G401.6 (cell line): ENCODE results near the gene WDR44.
A peak's percentile ranks its signal among the peaks of the same experiment; 100 is the strongest.
"Not testable (repeated sequence)": the region's sequence is repeated elsewhere in the genome, so short reads cannot be mapped to it uniquely, and the experiment has no call there.

Experiments used
- FAIRE-seq: peaks from 2 replicates; lab custom pipeline; 2012; peaks lifted over from hg19 to GRCh38; lab: Jason Lieb, UNC

WDR44 gene, protein sequence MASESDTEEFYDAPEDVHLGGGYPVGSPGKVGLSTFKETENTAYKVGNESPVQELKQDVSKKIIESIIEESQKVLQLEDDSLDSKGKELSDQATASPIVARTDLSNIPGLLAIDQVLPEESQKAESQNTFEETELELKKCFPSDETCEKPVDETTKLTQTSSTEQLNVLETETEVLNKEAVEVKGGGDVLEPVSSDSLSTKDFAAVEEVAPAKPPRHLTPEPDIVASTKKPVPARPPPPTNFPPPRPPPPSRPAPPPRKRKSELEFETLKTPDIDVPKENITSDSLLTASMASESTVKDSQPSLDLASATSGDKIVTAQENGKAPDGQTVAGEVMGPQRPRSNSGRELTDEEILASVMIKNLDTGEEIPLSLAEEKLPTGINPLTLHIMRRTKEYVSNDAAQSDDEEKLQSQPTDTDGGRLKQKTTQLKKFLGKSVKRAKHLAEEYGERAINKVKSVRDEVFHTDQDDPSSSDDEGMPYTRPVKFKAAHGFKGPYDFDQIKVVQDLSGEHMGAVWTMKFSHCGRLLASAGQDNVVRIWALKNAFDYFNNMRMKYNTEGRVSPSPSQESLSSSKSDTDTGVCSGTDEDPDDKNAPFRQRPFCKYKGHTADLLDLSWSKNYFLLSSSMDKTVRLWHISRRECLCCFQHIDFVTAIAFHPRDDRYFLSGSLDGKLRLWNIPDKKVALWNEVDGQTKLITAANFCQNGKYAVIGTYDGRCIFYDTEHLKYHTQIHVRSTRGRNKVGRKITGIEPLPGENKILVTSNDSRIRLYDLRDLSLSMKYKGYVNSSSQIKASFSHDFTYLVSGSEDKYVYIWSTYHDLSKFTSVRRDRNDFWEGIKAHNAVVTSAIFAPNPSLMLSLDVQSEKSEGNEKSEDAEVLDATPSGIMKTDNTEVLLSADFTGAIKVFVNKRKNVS

DNA sequence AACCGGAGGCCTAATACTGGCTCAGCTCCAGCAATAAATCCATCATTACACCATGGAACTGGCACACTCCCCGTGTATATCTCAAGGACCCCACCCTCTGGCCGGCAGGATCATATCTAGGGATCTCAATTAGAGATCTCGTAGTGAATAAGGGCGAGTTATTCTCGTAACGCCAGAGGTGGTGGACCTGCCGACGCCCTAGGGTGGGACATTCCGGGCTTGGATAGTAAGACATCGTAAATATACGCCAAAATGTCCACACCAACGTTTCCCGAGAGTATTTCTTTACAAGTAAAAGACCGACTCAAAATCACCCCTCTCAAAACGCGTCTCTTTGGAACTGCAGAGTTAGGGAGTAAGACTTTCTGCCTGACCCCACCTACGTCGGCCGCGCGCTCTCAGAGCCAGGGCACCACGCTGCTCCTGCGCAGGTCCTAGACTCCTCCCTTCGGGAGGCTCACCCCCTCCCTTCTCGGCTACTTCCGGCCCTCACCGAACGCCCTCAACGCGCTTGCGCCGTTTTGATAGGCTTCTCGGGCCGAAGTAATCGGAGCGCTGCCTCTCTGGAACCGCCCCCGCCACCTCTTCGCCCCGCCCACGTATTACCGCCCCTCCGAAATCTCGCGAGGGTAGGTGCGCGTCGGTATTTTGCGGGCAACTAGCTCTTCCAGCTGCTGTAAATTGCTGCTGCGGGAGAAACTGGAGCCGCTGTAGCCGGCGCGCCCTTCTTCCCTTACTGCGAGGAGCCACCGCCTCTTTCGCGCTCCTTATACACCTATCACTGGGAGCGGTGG lies at the start of gene WDR44:
Gene WDR44, plus strand, starts transcription at position 643 of the 794 bp plus-strand sequence. CDS start 398 bp downstream, outside the sequence.
- peak; percentile 98 for FAIRE-seq

DNA sequence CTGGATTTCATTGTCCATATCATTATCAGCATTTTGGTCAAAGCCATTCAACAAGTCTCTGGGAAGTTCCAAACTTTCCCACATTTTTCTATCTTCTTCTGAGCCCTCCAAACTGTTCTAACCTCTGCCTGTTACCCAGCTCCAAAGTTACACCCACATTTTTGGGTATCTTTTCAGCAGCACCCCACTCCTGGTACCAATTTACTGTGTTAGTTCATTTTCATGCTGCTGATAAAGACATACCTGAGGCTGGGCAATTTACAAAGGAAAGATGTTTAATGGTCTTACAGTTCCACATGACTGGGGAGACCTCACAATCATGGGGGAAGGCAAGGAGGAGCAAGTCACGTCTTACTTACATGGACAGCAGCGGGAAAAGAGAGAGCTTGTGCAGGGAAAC lies 40.1 kb upstream of the WDR44 start:
- FAIRE-seq, result not testable (repeated sequence)

DNA sequence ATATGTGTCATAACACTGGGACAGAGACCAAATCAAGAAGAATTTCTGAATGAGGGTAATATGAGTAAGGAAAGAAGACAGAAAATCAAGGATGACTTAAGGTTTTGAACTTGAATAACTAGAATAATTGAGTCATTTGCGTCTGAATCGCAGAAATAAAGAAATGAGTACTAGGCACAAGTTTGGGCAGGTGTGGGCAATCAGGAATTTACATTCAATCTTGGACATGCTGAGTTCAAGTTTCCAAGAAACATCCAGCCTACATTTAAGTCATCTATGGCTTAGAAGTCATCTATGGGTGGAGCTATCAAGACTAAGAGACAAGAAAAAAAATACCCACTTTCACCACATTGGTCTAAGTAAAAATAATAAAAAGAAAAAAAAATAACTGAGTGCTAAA lies 30.4 kb upstream of the WDR44 start:
- no peak for FAIRE-seq

DNA sequence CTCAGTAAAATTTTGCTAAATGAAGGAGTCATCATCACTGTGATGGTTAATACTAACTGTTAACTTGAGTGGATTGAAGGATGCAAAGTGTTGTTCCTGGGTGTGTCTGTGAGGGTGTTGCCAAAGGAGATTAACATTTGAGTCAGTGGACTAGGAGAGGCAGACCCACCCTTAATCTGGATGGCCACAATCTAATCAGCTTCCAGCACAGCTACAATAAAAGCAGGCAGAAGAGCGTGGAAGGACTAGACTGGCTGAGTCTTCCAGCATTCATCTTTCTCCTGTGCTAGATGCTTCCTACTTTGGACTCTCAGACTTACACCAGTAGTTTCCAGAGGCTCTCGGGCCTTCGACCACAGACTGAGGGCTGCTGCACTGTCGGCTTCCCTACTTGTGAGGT lies 21.3 kb upstream of the WDR44 start:
- FAIRE-seq, result no peak

DNA sequence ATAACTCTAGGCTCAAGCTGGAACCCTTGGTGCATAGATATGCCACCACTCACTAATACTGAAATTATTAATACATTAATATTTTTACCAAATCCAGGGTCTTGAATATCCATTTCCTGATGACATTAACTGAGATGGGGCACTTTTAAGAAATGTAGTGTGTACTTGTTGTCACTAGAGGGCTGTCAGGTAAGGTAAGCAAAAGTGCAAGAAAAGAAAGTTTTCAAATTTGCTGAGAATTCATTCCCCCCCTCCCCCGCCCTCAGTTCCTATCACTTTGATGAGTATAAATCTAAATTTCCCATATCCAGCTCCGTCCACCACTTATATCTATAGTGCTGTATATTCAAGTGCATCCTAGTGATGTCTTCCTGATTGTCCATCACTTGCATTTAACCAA lies 20.5 kb upstream of the WDR44 start:
- FAIRE-seq, result no peak

DNA sequence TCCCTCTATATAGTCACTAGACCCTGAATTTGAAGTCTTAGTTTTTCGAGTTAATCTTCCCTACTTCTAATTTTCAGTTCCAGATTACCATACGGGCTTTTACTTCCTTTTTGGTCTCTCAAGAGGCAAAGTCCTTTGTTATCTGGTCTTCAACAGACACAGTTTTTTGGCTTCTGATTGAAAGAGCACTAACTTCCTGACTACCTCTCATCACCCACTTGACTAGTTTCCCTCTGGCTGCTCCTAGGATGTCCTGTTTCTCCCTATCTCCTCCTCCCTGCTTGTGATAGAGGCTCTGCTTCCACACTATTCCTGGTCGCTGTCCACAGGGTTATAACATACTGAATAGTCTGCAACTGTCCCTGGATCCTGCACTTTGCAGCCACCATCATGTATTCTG lies 16.7 kb upstream of the WDR44 start:
- no peak for FAIRE-seq

DNA sequence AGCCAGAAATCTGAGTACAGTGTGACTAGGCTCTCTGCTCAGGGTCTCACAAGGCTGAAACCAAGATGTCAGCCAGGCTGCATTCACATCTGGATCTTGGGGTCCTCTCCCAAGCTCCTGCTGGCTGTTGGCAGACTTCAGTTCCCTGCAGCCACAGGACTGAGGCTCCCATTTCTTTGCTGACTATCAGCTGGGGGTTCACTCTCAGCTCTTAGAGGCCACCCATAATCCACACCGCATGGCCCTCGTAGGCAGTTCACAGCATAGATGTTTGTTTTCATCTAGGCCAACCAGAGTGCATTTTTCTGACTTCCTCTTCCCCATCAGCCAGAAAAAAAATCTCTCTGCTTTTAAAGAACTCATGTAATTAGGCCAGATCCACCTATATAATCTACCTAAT lies 8.2 kb upstream of the WDR44 start:
- FAIRE-seq, result no peak

DNA sequence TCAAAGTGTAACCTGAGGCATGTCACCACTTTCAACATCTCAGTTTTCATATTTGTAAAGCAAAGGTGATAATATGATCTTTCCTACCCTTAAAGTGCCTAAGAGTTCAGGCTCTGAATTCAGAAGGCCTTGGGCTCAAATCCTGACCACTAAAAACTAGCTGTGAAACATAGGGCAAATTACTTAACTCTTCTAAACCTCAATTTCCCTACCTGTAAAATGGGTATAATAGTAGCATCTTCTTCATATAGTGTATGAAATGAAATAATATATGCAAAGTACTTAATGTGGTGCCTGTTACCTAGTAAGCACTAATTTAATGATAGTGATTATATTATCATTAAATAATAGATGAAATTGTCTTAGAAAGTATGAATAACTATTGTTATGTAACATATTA lies 7.0 kb upstream of the WDR44 start:
- no peak for FAIRE-seq

DNA sequence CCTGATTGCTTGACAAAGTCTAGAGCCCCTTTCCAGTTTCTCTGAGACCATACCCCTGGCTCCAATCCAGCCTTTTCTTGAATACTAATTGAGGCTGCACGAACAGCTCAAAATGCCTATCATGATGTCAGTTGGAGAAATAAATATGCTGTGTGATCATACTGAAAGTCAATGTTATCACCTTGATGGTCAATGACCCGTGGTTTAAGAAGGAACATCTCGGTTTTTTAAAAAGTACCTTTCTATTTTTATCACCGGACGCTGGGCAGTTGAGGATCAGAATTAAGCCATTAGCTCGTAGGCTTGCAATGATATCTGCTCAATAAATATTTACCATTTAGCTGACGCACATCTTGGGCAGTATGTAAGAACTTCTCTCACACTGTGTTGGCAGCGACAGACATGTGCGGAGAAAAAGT lies 852 bp upstream of the WDR44 start:
- no peak for FAIRE-seq

DNA sequence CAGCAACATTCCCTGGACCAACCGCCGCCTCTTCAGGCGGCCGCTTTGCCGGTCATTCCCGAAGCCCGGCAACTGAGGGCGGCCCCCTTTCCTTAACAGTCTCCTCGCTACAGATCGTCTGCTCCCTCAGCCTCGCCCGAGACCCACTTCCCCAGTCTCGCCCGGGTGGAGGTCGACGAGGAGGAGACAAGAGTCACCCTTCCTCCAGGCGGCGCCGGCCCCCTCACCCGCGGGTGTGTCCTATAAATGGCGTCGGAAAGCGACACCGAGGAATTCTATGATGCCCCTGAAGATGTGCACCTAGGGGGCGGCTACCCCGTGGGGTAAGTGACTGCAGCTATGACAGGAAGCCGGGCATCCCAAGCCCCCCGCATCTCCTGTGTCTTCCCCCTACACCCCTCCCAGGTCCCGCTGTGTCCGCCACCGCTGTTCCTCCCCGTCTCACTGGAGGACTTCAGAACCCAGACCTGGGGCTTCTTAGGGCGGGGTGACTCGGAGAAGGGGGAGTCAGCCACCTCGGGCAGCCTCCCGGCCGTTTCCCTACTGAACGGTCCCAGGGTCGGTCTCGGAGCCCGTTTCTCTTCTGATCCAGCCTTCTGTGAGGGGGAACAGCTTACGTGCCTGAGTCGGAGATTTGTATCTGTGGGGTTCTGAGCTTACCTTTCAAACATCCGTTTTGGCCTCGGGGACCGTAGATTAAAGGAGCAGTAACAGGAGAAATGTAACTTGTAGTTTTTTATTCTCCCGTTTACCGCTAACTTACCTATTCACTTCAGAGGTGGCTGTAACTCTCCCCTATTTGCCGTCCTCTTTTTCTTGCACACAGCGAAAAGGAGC lies 570 bp downstream of the WDR44 start:
- FAIRE-seq, result no peak

DNA sequence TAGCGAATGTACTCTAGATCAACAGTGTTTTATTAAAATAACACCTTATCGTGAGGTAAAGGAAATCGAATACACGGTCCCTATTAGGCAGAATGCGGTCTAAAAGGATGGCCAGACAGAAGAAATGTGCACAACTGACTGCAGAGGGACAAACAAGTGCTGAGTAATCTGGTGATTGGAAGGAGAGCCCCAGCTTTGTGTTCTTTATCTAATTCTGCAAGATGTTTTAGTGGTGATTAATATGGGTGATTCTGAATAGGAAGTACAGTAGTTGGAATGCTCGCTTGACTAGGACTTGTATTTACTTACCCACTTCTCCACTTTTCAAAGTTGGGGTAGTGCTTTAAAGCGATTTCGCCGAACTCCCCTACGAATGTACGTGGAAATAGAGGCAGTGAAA lies 1.2 kb downstream of the WDR44 start:
- no peak for FAIRE-seq

DNA sequence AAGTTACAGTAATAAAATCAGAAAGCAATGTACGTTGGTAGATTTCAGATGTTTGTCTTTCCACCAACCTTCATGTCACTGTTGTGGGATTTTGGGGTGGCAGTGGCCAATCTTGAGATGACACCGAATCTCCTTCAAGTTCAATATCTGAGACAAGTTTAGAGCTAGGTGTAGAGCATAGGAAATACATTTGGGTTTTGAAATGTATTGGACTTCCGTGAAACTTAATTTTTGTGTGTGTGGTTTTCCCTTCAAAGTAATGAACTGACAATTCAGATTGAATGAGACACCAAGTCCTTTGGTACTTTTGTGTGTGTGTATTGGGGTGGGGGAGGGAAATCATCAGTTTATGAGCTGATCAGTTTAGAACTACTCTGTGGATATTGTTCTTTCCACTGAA lies 1.8 kb downstream of the WDR44 start:
- no peak for FAIRE-seq

DNA sequence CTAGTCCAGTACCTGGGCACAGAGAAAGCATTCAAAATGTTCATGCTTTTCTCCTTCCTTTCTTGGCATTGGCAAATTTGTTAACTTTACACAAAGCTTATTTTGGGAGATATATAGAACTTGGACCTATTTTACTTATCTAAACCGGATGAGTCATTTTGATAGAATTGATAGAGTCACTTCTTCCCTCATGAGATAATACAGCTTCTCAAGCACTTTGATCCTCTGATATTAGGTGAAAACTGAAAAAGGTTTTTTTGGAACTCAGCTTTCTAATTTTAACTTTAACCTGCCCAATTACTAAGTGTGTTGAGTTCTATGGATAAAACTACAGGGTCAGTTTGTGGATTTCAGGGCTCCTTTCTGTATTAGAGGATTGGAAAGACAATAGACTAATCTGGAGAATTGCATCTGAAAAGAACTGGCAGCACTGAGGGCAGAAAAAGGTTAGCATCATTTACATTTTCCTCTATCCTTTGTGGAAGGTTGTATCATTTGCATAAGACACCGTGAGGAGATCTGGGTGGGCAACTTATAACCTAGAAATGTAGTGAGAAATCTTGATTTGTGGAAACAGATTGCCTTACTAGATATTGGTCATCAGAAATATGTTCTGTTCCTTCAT lies 2.4 kb downstream of the WDR44 start:
- no peak for FAIRE-seq

DNA sequence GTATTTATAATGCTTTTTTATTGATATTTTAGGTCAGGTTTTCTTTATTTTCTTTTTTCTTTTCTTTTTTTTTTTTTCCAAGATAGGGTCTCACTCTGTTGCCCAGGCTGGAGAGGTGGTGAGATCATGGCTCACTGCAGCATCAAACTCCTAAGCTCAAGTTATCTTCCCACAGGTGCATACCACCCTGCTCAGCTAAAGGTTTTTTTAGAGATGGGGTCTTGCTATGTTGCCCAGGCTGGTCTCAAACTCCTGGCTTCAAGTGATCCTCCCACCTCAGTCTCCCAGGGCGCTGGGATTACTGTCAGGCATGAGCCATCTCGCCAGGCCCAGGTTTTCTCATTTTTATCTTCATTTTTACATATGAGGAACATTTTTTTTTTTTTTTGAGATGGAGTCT lies 3.3 kb downstream of the WDR44 start:
- FAIRE-seq, result no peak

DNA sequence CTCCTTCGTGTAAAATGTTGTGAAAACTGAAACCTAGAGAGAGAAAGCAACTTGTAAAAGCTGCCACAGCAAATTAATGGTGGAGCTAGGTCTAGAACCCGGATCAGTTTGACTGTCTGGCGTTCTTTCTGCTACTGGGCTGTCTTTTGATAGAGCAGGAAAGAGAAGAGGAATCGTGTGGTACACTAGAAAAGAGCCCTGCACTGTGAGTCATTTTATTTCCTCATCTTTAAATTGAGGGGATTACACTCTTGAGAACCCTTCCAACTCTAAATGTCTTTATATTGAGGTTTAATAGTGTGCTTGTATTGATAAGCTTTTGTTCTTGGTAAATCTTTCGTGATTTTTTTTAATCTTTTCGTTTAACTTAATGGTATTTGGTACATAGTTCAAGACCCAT lies 4.3 kb downstream of the WDR44 start:
- no peak for FAIRE-seq

DNA sequence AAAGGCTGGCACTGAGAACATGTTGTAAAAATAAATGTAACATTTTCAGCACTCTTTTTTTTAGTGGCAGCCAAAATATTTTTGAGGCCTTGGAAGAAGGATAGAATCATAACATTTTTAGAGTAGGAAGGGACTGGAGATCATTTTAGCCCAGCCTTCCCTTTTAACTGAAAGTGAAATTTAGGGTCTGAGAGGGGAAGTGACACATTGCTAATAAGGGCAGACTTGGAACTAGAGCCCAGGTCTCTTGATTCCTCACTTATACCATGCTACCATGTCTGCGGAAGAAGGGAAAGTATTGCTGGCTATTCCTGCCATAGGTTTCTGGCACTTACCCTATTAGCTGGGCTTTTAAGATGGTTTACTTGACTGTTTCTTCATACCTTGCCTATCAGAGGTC lies 4.8 kb downstream of the WDR44 start:
- FAIRE-seq, result no peak

DNA sequence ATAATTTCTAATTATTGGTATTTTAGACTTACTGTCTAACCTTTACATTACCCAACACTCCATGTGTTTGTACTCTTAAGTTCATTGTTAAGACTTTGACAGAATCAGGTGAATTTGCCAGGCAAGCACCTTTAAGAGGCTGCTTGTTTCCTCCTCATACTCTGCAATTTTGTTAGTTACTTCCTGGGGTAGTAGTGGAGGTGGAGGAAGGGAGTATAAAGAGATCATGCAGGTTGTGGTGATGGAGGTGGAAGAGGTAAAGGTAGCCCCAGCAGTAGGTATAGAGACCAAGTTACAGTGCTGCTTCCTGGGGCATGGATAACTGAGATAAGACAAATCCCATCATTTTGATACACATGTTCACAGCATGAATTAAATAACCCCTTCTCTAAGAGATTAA lies 6.7 kb downstream of the WDR44 start:
- no peak for FAIRE-seq

DNA sequence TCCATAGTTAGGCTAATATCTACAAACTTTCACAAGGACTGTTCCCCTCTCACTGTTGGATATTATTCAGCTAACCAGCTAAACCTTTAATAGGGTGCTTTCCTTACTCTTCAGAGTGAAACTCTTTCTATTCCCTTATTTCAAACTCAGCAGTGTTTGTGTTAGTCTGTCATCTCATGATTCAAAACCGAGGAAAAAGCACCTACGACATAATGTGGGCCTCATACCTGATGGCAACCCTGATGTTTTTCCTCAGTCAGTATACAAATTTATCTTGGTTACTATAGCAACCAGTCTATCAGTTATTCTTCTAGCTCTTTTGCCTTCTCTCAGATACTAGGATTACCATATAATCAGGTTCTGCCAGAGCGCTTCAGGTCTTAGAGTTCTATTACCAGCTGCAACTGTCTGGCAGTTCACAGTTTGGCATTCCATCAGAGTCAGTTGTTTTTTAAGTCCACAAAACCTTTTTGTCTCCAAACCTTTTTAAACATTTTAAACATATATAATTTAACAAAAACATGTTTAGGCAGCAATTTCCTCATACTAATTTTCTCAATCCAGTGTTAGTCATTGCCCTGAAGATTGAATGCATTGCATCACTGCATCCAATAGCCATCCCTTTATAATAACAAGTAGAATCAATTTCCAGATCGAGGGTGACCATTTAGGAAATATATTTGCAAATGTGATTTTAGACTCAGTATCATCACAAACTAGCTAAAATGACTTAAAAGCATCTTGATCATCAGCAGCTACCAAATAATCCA lies 7.4 kb downstream of the WDR44 start:
- FAIRE-seq, result no peak

DNA sequence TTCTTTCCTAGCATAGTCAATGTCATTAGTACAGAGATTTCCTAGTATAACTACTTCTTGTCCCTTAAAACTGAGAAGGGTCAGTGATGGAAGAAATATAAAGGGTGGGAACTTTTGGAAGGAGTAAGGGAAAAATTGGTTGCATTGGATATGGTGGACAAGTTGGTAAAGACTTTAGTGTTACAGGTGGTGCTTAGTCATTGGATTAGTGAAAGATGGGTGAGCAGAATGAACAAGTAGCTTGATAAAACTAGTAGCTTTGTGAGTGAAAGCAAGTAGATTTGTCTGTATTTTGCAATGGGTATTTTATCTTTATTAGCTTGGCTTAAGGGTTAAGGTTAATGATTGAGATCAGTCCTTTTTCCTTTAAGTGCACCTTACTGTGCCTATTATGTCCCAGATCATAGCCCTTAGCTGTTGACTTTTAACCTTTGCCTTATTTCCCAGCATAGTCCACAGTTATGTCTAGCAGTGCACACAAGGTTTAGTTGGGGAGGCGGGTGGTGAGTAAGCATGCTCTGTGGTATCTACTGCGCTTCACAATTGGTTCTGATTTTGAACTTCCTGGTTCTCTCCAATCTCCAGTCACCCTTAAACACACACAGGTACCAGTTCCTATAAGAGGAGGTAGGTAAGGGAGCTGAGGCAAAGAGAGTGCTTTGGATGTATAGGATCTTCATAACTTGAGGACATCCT lies 9.5 kb downstream of the WDR44 start:
- no peak for FAIRE-seq
